Progenitor cell of endocrine pancreas (in vitro differentiated cells): ENCODE results near the gene DNAJC27. TPM values are rescaled to one million over a fixed set of nuclear protein-coding genes. Genes with fewer than 3 reads are reported as not detected.

ENCODE experiments used
- DNase-seq: peaks from one replicate; pipeline ENCODE4 v3.0.0; 2021; ENCODE audit warnings: low spot score; ENCODE audit not compliant: unreplicated experiment
- H3K27ac Mint-ChIP-seq: 2 replicates; pipeline ENCODE4 v1.8.0; 2021; ENCODE audit warnings: mild to moderate bottlenecking, moderate library complexity, mixed read lengths
- H3K27me3 Mint-ChIP-seq: 2 replicates; pipeline ENCODE4 v1.8.0; 2021; ENCODE audit warnings: mixed read lengths
- H3K36me3 Mint-ChIP-seq: 2 replicates; pipeline ENCODE4 v1.8.0; 2022; ENCODE audit warnings: mixed read lengths; ENCODE audit not compliant: insufficient read depth
- H3K4me1 Mint-ChIP-seq: 2 replicates; pipeline ENCODE4 v1.8.0; 2021; ENCODE audit warnings: low read depth, mixed read lengths
- H3K4me3 Mint-ChIP-seq: 2 replicates; pipeline ENCODE4 v1.8.0; 2021; ENCODE audit warnings: low read depth, mild to moderate bottlenecking, moderate library complexity, mixed read lengths
- H3K9me3 Mint-ChIP-seq: 2 replicates; pipeline ENCODE4 v1.8.0; 2021; ENCODE audit warnings: low read depth, mixed read lengths
- total RNA-seq: library from RNA; stranded (reverse); gene quantifications from 2 replicates; pipeline ENCODE4 v1.2.1, GENCODE V29; 2021
- TF ChIP-seq, protein P1 (sequence below): fragments of 200-600 bp; sonication (generic); IDR thresholded peaks from one replicate; pipeline ENCODE4 v1.5.0; 2021; ENCODE audit warnings: antibody characterized with exemption, mild to moderate bottlenecking; ENCODE audit not compliant: unreplicated experiment

DNAJC27 gene
- total RNA-seq, 1 donor from 2014 or later, result 11.3 TPM

DNA sequence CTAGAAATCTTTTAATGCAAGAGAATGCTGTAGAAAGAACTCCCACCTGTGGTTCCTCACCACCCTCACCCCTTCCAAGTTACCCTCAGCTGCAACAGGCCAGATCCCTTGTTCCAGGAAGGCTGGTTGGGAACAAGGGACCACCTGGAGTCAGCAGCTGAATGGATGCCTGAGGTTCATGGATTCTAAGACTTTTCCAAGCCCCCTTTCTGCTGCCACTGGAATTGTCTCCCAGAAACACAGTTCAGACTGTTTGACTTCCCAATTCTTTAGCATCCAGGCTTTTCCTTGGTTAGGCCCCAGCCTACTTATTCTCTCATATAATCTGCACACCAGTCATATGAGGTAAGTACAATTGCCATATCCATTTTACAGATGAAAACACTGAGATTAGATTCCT is 43.7 kb downstream of the DNAJC27 start:
- H3K4me1 Mint-ChIP-seq, result no peaks in the 10 kb centered on the region
- H3K36me3 Mint-ChIP-seq, result no peaks in the 10 kb centered on the region
- H3K27me3 Mint-ChIP-seq, result peaks cover 38% of the 10 kb centered on the region
- DNase-seq, result no peak
- TF ChIP-seq, protein P1, sequence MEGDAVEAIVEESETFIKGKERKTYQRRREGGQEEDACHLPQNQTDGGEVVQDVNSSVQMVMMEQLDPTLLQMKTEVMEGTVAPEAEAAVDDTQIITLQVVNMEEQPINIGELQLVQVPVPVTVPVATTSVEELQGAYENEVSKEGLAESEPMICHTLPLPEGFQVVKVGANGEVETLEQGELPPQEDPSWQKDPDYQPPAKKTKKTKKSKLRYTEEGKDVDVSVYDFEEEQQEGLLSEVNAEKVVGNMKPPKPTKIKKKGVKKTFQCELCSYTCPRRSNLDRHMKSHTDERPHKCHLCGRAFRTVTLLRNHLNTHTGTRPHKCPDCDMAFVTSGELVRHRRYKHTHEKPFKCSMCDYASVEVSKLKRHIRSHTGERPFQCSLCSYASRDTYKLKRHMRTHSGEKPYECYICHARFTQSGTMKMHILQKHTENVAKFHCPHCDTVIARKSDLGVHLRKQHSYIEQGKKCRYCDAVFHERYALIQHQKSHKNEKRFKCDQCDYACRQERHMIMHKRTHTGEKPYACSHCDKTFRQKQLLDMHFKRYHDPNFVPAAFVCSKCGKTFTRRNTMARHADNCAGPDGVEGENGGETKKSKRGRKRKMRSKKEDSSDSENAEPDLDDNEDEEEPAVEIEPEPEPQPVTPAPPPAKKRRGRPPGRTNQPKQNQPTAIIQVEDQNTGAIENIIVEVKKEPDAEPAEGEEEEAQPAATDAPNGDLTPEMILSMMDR, result no peak
- no peak overlapping the region for H3K27ac Mint-ChIP-seq
- no peak overlapping the region for H3K4me3 Mint-ChIP-seq
- no peaks in the 10 kb centered on the region for H3K9me3 Mint-ChIP-seq

DNA sequence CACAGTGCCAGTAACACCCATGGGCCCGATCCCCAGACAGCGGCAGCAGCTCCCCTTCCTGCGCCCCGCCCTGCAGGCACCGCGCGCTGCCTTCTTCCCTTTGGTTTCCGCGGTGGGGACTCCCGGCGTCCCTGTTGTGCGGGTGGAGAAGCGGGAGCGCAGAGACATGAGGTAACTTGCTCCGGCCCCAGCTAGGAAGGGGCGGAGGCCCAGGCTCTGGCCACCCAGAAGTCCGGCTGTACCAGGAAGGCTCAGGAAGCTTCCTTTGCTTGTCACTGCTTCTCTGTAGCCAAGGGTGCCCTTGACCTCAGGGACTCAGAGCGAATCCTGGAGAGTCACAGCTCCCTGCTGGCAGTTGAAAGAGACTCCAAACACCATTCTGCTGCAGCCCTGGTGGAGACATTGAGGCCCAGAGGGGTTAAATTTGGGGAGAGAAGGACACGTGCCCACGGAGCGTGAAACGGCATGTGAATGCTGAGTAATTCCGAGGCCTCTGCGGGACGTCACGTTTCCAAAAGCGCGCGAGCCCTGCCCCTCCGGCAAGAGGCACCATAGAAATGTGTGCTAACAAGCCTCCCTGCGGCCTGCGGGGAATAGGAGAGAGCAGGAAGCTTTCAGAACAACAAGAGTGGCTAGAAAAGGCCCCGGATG is 45.0 kb downstream of the DNAJC27 start:
- no peak overlapping the region for H3K4me3 Mint-ChIP-seq
- TF ChIP-seq, protein P1, result no peak
- H3K36me3 Mint-ChIP-seq, result no peaks in the 10 kb centered on the region
- no peak for DNase-seq
- peaks cover 35% of the 10 kb centered on the region for H3K27me3 Mint-ChIP-seq
- no peak overlapping the region for H3K27ac Mint-ChIP-seq
- no peaks in the 10 kb centered on the region for H3K9me3 Mint-ChIP-seq
- H3K4me1 Mint-ChIP-seq, result no peaks in the 10 kb centered on the region

DNA sequence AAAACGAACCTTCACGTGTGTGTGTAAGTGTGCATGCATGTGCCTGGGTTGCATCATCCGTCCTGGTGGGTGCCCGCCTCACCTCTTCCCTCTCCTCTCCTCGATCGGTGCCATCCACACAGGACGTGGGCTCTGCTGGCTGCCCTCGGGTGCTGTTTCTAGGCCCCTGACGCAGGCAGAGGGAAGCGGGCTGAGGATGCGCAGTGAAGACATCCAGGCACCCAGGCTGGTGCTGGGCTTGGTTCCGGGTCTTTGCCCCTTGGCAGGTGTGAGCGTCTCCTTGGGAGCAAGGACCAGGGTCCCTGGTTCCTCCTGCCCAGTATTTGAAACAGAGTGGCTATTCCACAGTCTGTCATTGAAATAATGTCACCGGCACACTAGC is 45.5 kb downstream of the DNAJC27 start:
- DNase-seq, result no peak
- Mint-ChIP-seq H3K4me3 (no peak overlapping the region), H3K4me1 (no peaks in the 10 kb centered on the region), H3K27me3 (peaks cover 35% of the 10 kb centered on the region), H3K9me3 (no peaks in the 10 kb centered on the region), H3K36me3 (no peaks in the 10 kb centered on the region), H3K27ac (no peak overlapping the region)
- TF ChIP-seq, protein P1, result no peak

DNA sequence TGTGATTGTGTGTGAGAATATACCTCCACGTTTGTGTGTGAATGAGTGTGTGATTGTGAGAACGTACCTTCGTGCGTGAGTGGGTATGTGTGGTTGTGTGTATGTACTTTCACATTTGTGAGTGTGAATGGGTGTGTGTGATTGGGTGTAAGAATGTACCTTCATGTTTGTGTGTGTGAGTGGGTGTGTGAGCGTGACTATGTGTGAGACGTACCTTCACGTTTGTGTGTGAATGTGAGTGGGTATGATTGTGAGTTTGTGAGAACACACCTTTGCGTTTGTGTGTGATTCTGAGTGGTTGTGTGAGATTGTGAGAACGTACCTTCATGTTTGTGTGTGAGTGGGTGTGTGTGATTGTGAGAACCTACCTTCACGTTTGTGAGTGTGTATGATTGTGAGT is 45.9 kb downstream of the DNAJC27 start:
- no peaks in the 10 kb centered on the region for H3K36me3 Mint-ChIP-seq
- H3K27me3 Mint-ChIP-seq, result peaks cover 36% of the 10 kb centered on the region
- TF ChIP-seq, protein P1, result no peak
- H3K9me3 Mint-ChIP-seq, result no peaks in the 10 kb centered on the region
- no peak overlapping the region for H3K4me3 Mint-ChIP-seq
- H3K4me1 Mint-ChIP-seq, result no peaks in the 10 kb centered on the region
- H3K27ac Mint-ChIP-seq, result no peak overlapping the region
- DNase-seq, result no peak

DNA sequence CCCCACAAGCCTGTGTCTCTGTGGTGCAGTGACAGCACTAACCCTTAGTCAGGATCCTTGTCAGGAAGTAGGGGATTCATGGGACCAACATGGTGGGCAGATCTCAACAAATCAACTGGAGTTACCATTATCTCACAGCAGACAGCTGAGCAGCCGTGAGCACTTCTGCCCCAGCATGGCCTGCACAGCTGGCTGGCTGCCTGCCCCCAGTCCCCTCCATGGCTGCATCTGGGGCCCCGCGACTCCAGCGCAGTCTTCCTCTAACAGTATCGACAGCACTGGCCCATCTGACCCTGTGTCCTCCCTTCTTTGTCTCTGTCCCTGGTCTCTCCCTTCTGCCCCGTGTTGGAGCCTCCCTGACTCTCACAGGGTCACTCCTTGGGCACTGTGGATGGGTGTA is 47.0 kb downstream of the DNAJC27 start:
- H3K4me1 Mint-ChIP-seq, result no peaks in the 10 kb centered on the region
- H3K4me3 Mint-ChIP-seq, result no peak overlapping the region
- H3K27ac Mint-ChIP-seq, result no peak overlapping the region
- no peaks in the 10 kb centered on the region for H3K9me3 Mint-ChIP-seq
- H3K27me3 Mint-ChIP-seq, result peaks cover 38% of the 10 kb centered on the region
- TF ChIP-seq, protein P1, result no peak
- DNase-seq, result no peak
- no peaks in the 10 kb centered on the region for H3K36me3 Mint-ChIP-seq
